H1 (cell line): Measurements from ENCODE around the gene RBM44. TPM values are rescaled to one million over a fixed set of nuclear protein-coding genes. Genes with fewer than 3 reads are reported as not detected.

Source experiments
- CTCF ChIA-PET: fragments of 300-600 bp; sonication (Branson Sonifier 250); formaldehyde crosslinking; loops from one replicate; lab custom pipeline; 2021; ENCODE audit not compliant: partially characterized antibody; lab: Charles Lee
- POLR2A ChIA-PET: fragments of 300-600 bp; sonication (Branson Sonifier 250); formaldehyde crosslinking; loops from one replicate; lab custom pipeline; 2021; ENCODE audit warnings: inconsistent platforms; ENCODE audit not compliant: partially characterized antibody; lab: Charles Lee
- DNase-seq, 2 experiments: peaks; one replicate each; pipeline versions ENCODE4 v3.0.0 to v3.0.0-alpha.2; 2010 to 2022; ENCODE audit warnings: low spot score in 2 of 2, low read depth in 1 of 2, mixed read lengths in 1 of 2
- FAIRE-seq: peaks from 2 replicates; lab custom pipeline; 2011; peaks lifted over from hg19 to GRCh38; lab: Jason Lieb, UNC
- H2AFZ ChIP-seq: 2 replicates; pipeline ENCODE4 v1.8.1; 2012; ENCODE audit warnings: low read length, inconsistent platforms
- H2AK5ac ChIP-seq: 2 replicates; pipeline ENCODE4 v1.6.1; 2013; ENCODE audit warnings: low read depth, low read length
- H2BK120ac ChIP-seq: replicated peaks from 2 replicates; pipeline ENCODE3; 2013; ENCODE audit warnings: low read depth, low read length, inconsistent platforms
- H2BK12ac ChIP-seq: 2 replicates; pipeline ENCODE4 v1.6.1; 2013; ENCODE audit warnings: low read depth, low read length
- H2BK15ac ChIP-seq: 2 replicates; pipeline ENCODE4 v1.6.1; 2013; ENCODE audit warnings: low read length
- H2BK20ac ChIP-seq: 2 replicates; pipeline ENCODE4 v1.6.1; 2013; ENCODE audit warnings: low read length
- H2BK5ac ChIP-seq: 2 replicates; pipeline ENCODE4 v1.6.1; 2013; ENCODE audit warnings: low read depth, low read length
- H3K14ac ChIP-seq: 2 replicates; pipeline ENCODE4 v1.6.1; 2013; ENCODE audit warnings: inconsistent platforms; ENCODE audit not compliant: insufficient read length
- H3K18ac ChIP-seq: 2 replicates; pipeline ENCODE4 v1.6.1; 2013; ENCODE audit warnings: low read length; ENCODE audit errors: extremely low read depth
- H3K23ac ChIP-seq: 2 replicates; pipeline ENCODE4 v1.6.1; 2013; ENCODE audit warnings: inconsistent platforms; ENCODE audit not compliant: insufficient read length
- H3K23me2 ChIP-seq: 2 replicates; pipeline ENCODE4 v1.6.1; 2013; ENCODE audit warnings: low read depth, low read length
- H3K27ac ChIP-seq: 2 replicates; pipeline ENCODE4 v1.6.1; 2011; ENCODE audit warnings: low read depth, low read length, inconsistent platforms
- H3K27me3 ChIP-seq, 4 experiments: replicated peaks in 1 of 4; 1 replicate in 1 of 4; 2 replicates in 3 of 4; pipeline versions ENCODE4 v1.6.1 to v1.8.1; 2011 to 2013; ENCODE audit warnings: low read length in 3 of 4, mild to moderate bottlenecking in 3 of 4, inconsistent platforms in 2 of 4, mixed read lengths in 2 of 4, moderate library complexity in 1 of 4; ENCODE audit not compliant: control insufficient read depth in 3 of 4, insufficient read depth in 3 of 4; ENCODE audit errors: extremely low read depth in 1 of 4
- H3K36me3 ChIP-seq, 4 experiments: 2 replicates each; pipeline versions ENCODE4 v1.6.1 to v1.8.1; 2011 to 2013; ENCODE audit warnings: mild to moderate bottlenecking in 4 of 4, low read length in 3 of 4, moderate library complexity in 2 of 4, control low read depth in 1 of 4, inconsistent platforms in 1 of 4; ENCODE audit not compliant: insufficient read depth in 4 of 4, control insufficient read depth in 2 of 4
- H3K4ac ChIP-seq: replicated peaks from 2 replicates; pipeline ENCODE3; 2013; ENCODE audit warnings: low read length, low read depth, mixed read lengths, inconsistent platforms; ENCODE audit not compliant: insufficient read length
- H3K4me1 ChIP-seq, 4 experiments: replicated peaks in 1 of 4; 1 replicate in 1 of 4; 2 replicates in 3 of 4; pipeline versions ENCODE4 v1.6.1 to v1.8.1; 2011 to 2013; ENCODE audit warnings: low read length in 3 of 4, inconsistent platforms in 2 of 4, mixed read lengths in 1 of 4; ENCODE audit not compliant: insufficient read depth in 4 of 4, control insufficient read depth in 3 of 4
- H3K4me2 ChIP-seq, 2 experiments: 2 replicates each; pipeline versions ENCODE4 v1.6.1 to v1.8.1; 2011 to 2013; ENCODE audit warnings: low read depth in 2 of 2, low read length in 2 of 2, control low read depth in 1 of 2, inconsistent platforms in 1 of 2, mild to moderate bottlenecking in 1 of 2; ENCODE audit not compliant: insufficient read depth in 1 of 2
- H3K4me3 ChIP-seq, 4 experiments: fragments of 200-600, 300-600 bp in 1 of 4; sonication (generic), shearing (Covaris generic), sonication (Bioruptor Twin) in 1 of 4; 2 replicates each; pipeline versions ENCODE4 v1.5.1 to v1.8.1; 2011 to 2016; ENCODE audit warnings: low read length in 4 of 4, low read depth in 3 of 4, control low read depth in 2 of 4, inconsistent platforms in 2 of 4, mild to moderate bottlenecking in 2 of 4, mixed read lengths in 1 of 4, moderate library complexity in 1 of 4; ENCODE audit not compliant: insufficient read depth in 2 of 4; ENCODE audit errors: extremely low read depth in 1 of 4
- H3K56ac ChIP-seq: replicated peaks from 2 replicates; pipeline ENCODE3; 2013; ENCODE audit warnings: low read depth, mild to moderate bottlenecking, mixed read lengths, low read length, inconsistent platforms; ENCODE audit not compliant: insufficient read length
- H3K79me1 ChIP-seq: 2 replicates; pipeline ENCODE4 v1.6.1; 2013; ENCODE audit warnings: low read depth, low read length, control low read depth
- H3K79me2 ChIP-seq, 2 experiments: 2 replicates each; pipeline versions ENCODE4 v1.6.1 to v1.8.1; 2012 to 2013; ENCODE audit warnings: low read length in 2 of 2, mild to moderate bottlenecking in 2 of 2, inconsistent platforms in 1 of 2; ENCODE audit not compliant: insufficient read depth in 2 of 2, control insufficient read depth in 1 of 2
- H3K9ac ChIP-seq, 4 experiments: replicated peaks in 1 of 4; 1 replicate in 1 of 4; 2 replicates in 3 of 4; pipeline versions ENCODE4 v1.6.1 to v1.8.1; 2011 to 2013; ENCODE audit warnings: low read depth in 3 of 4, low read length in 3 of 4, control low read depth in 2 of 4, mild to moderate bottlenecking in 2 of 4, moderate library complexity in 2 of 4, inconsistent platforms in 1 of 4; ENCODE audit errors: extremely low read depth in 1 of 4
- H3K9me3 ChIP-seq, 2 experiments: 2 replicates each; pipeline versions ENCODE4 v1.6.1 to v1.8.1; 2012 to 2013; ENCODE audit warnings: mild to moderate bottlenecking in 2 of 2, moderate library complexity in 2 of 2, control low read depth in 1 of 2, inconsistent platforms in 1 of 2, low read depth in 1 of 2, low read length in 1 of 2, mixed read lengths in 1 of 2; ENCODE audit not compliant: insufficient read depth in 2 of 2
- H4K20me1 ChIP-seq, 2 experiments: replicated peaks in 1 of 2; 2 replicates each; pipeline versions ENCODE3 to v1.8.1; 2011 to 2013; ENCODE audit warnings: inconsistent platforms in 2 of 2, low read length in 2 of 2, mild to moderate bottlenecking in 1 of 2; ENCODE audit not compliant: insufficient read depth in 2 of 2, control insufficient read depth in 1 of 2
- H4K5ac ChIP-seq: 2 replicates; pipeline ENCODE4 v1.6.1; 2013; ENCODE audit warnings: low read length, low read depth, mixed read lengths, inconsistent platforms; ENCODE audit not compliant: insufficient read length
- H4K8ac ChIP-seq: 2 replicates; pipeline ENCODE4 v1.8.0; 2013; ENCODE audit warnings: mild to moderate bottlenecking, moderate library complexity, low read length, inconsistent platforms; ENCODE audit not compliant: insufficient read depth; ENCODE audit errors: extremely low read depth
- H4K91ac ChIP-seq: replicated peaks from 2 replicates; pipeline ENCODE3; 2013; ENCODE audit warnings: low read length, mixed read lengths, inconsistent platforms; ENCODE audit not compliant: insufficient read length
- BRCA1 ChIP-seq: IDR thresholded peaks from 2 replicates; pipeline ENCODE4 v1.6.1; 2012; ENCODE audit warnings: low read depth, low read length, improper control_type of control experiment
- NRF1 ChIP-seq: IDR thresholded peaks from 2 replicates; pipeline ENCODE4 v1.6.1; 2011; ENCODE audit warnings: mild to moderate bottlenecking, low read depth, low read length, improper control_type of control experiment
- RFX5 ChIP-seq: IDR thresholded peaks from 2 replicates; pipeline ENCODE4 v1.6.1; 2011; ENCODE audit warnings: low read depth, low read length, improper control_type of control experiment, borderline replicate concordance
- SUZ12 ChIP-seq: fragments of 200-600 bp; sonication (generic); IDR thresholded peaks from 2 replicates; pipeline ENCODE4 v1.6.1; 2012; ENCODE audit warnings: mild to moderate bottlenecking, inconsistent platforms, low read length, moderate library complexity, mixed read lengths
- WGBS, 2 experiments: shearing (Covaris generic) in 1 of 2; methylation state at CpG; one replicate each; pipeline versions ENCODE4 v1.1.6 to v1.1.7; 2013 to 2015; ENCODE audit warnings: low lambda C conversion rate in 2 of 2, mixed read lengths in 2 of 2, inconsistent platforms in 1 of 2, low coverage in 1 of 2, missing lambda C conversion rate in 1 of 2; ENCODE audit not compliant: insufficient replicate concordance in 2 of 2, insufficient coverage in 1 of 2, insufficient read length in 1 of 2; ENCODE audit errors: extremely low coverage in 1 of 2, missing lambda C conversion rate in 1 of 2; 5-methylcytosine and 5-hydroxymethylcytosine counted together
- polyA plus RNA-seq, 7 experiments: library from polyadenylated mRNA; depleted of rRNA in 3 of 7; stranded (reverse) in 5 of 7; unstranded in 2 of 7; fragments of >200 nt in 5 of 7; fragments of 200-250 nt in 2 of 7; gene quantifications; 1 replicate in 5 of 7; 2 replicates in 1 of 7; 4 replicates in 1 of 7; pipeline versions ENCODE4 v1.2.1 to v1.2.3, GENCODE V29; 2011 to 2013; ENCODE audit warnings: missing spikeins in 2 of 7, mixed read lengths in 2 of 7
- total RNA-seq: library from RNA; stranded (reverse); fragmentation: NEBNext Ultra II Directional; extraction: Animal tissue kit (Norgen Biotek cat#: 25700); gene quantifications from 2 replicates; pipeline ENCODE4 v1.2.1, GENCODE V29; 2021

Gene RBM44
- total and polyA plus RNA-seq, 2 of the 8 experiments (the other 6 are each of a cell fraction or from before 2014, with no cell fraction given): 0.12 to 0.43 TPM

DNA sequence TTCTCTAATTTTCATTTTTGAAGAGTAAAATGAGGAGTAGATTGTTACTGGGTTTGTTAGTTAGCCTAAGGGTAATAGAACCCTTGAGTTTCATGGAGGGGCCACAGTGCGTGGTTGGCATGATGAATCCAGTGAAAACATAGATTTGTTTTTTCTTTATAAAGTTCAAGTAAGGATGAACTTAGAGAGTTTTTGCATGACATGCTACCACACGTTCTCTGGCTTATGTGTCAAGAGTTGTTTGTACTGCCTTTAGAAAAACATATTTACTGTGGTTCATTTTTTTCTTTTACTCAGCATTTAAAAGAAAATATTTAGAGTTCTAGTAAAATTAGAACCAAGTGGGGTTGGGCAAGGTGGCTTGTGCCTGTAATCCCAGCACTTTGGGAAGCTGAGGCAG is 21.8 kb downstream of the RBM44 start:
- Histone ChIP-seq H3K9me3 (no peaks in the 10 kb centered on the region), H4K8ac (no peak overlapping the region), H2BK12ac (no peak overlapping the region), H3K56ac (no peak overlapping the region), H2AK5ac (no peak overlapping the region), H3K4me3 (no peak overlapping the region), H3K18ac (no peak overlapping the region), H3K23me2 (no peaks in the 10 kb centered on the region), H4K5ac (no peak overlapping the region), H3K27me3 (peaks cover 0 to 1% (median 0%) of the 10 kb centered on the region in 4 experiments; a peak in 2 of 7 replicates), H2AFZ (no peak overlapping the region), H3K9ac (no peak overlapping the region), H3K23ac (no peak overlapping the region), H3K36me3 (no peaks in the 10 kb centered on the region), H3K4me2 (no peak overlapping the region), H3K27ac (no peak overlapping the region), H3K4me1 (no peaks in the 10 kb centered on the region), H3K79me2 (no peaks in the 10 kb centered on the region), H2BK15ac (no peak overlapping the region), H4K20me1 (no peaks in the 10 kb centered on the region), H2BK120ac (no peak overlapping the region), H3K14ac (no peak overlapping the region), H2BK20ac (no peak overlapping the region), H3K4ac (no peak overlapping the region), H2BK5ac (no peak overlapping the region), H4K91ac (no peak overlapping the region), H3K79me1 (no peaks in the 10 kb centered on the region)
- POLR2A ChIA-PET: no interaction called here
- CTCF ChIA-PET: interaction anchor here (1.6 kb wide), 1 partner anchor 9 kb away, joined by 4 read pairs; no protein-coding TSS in a partner anchor
- TF ChIP-seq BRCA1 (no peak), SUZ12 (no peak), NRF1 (no peak), RFX5 (no peak)
- FAIRE-seq: no peak
- 78% methylated on average over 2 of the region's 2 CpGs; no CpG with 5 or more reads in 1 of the 2 experiments for WGBS, 2 experiments
- no peak for DNase-seq
